HG03039 (cell line): ENCODE measurements around the gene ZBTB9.

Source experiments
- ATAC-seq: cut with Tn5 transposase; IDR thresholded peaks from one replicate; pipeline ENCODE4 v1.9.1; 2021; ENCODE audit warnings: mild to moderate bottlenecking, moderate library complexity; ENCODE audit not compliant: unreplicated experiment

Gene ZBTB9

GRCh38 chr6:33418690-33419291 is 35.6 kb upstream of the ZBTB9 start:
- ATAC-seq = no peak

- no peak for ATAC-seq
Measured at GRCh38 chr6:33419580-33420490, 34.5 kb upstream of the ZBTB9 start, which contains the start of gene SYNGAP1. Gene SYNGAP1, plus strand, starts transcription at chr6:33420065. Its CDS starts 200 bp downstream, at chr6:33420265.

GRCh38 chr6:33420491-33421343 is 33.7 kb upstream of the ZBTB9 start:
- no peak for ATAC-seq

GRCh38 chr6:33421344-33421643 is 33.1 kb upstream of the ZBTB9 start:
- ATAC-seq = no peak

- no peak for ATAC-seq
Measured at GRCh38 chr6:33423777-33424176, 30.6 kb upstream of the ZBTB9 start.

- ATAC-seq = no peak
Measured at GRCh38 chr6:33424855-33425667, 29.3 kb upstream of the ZBTB9 start.

- no peak for ATAC-seq
Measured at GRCh38 chr6:33425668-33426577, 28.5 kb upstream of the ZBTB9 start.

GRCh38 chr6:33426590-33427511 is 27.5 kb upstream of the ZBTB9 start:
- ATAC-seq = no peak

GRCh38 chr6:33427585-33428223 is 26.7 kb upstream of the ZBTB9 start:
- no peak for ATAC-seq

GRCh38 chr6:33428224-33428965 is 26.0 kb upstream of the ZBTB9 start:
- ATAC-seq = no peak

GRCh38 chr6:33428966-33429749 is 25.2 kb upstream of the ZBTB9 start:
- no peak for ATAC-seq

- ATAC-seq = no peak
Measured at GRCh38 chr6:33429750-33430052, 24.7 kb upstream of the ZBTB9 start.

GRCh38 chr6:33430334-33430733 is 24.0 kb upstream of the ZBTB9 start:
- no peak for ATAC-seq

GRCh38 chr6:33430991-33431879 is 23.1 kb upstream of the ZBTB9 start:
- ATAC-seq = no peak

GRCh38 chr6:33431880-33432541 is 22.4 kb upstream of the ZBTB9 start:
- no peak for ATAC-seq
